ENCODE data around the gene HIVEP3. TPM values are rescaled to one million over a fixed set of nuclear protein-coding genes. Genes with fewer than 3 reads are reported as not detected.

HIVEP3 gene
- total RNA-seq, 1 donor from 2014 or later: 5.8 TPM

GRCh38 chr1:41715441-41716095 lies 203.2 kb downstream of the HIVEP3 start:
- no peaks in the 10 kb centered on the region for H3K36me3 ChIP-seq (ENCODE audit: control insufficient read depth, insufficient read depth, low read length)
- H3K4me3 ChIP-seq (ENCODE audit: low read depth, low read length): no peak overlapping the region
- TF ChIP-seq CTCF (IDR thresholded peaks at IDR 0.05; ENCODE audit: insufficient read depth, low read length, poor library complexity, severe bottlenecking): no peak
- no peaks in the 10 kb centered on the region for H3K27me3 ChIP-seq (ENCODE audit: control insufficient read depth, insufficient read depth, low read length)
- no peak for DNase-seq (ENCODE audit: low read depth)

- Histone ChIP-seq H3K27me3 (ENCODE audit: control insufficient read depth, insufficient read depth, low read length) (no peaks in the 10 kb centered on the region), H3K36me3 (ENCODE audit: control insufficient read depth, insufficient read depth, low read length) (no peaks in the 10 kb centered on the region), H3K4me3 (ENCODE audit: low read depth, low read length) (no peak overlapping the region)
- TF ChIP-seq CTCF (IDR thresholded peaks at IDR 0.05; ENCODE audit: insufficient read depth, low read length, poor library complexity, severe bottlenecking): no peak
- no peak for DNase-seq (ENCODE audit: low read depth)
Measured at GRCh38 chr1:41714638-41715389, 203.9 kb downstream of the HIVEP3 start.

GRCh38 chr1:41713557-41714327 lies 205.0 kb downstream of the HIVEP3 start:
- DNase-seq (ENCODE audit: low read depth): peak; percentile 63
- TF ChIP-seq CTCF (IDR thresholded peaks at IDR 0.05; ENCODE audit: insufficient read depth, low read length, poor library complexity, severe bottlenecking): no peak
- Histone ChIP-seq H3K4me3 (ENCODE audit: low read depth, low read length) (no peak overlapping the region), H3K27me3 (ENCODE audit: control insufficient read depth, insufficient read depth, low read length) (no peaks in the 10 kb centered on the region), H3K36me3 (ENCODE audit: control insufficient read depth, insufficient read depth, low read length) (no peaks in the 10 kb centered on the region)

GRCh38 chr1:41713141-41713540 lies 205.6 kb downstream of the HIVEP3 start:
- H3K36me3 ChIP-seq (ENCODE audit: control insufficient read depth, insufficient read depth, low read length): no peaks in the 10 kb centered on the region

GRCh38 chr1:41712695-41713094 lies 206.0 kb downstream of the HIVEP3 start:
- Histone ChIP-seq H3K27me3 (ENCODE audit: control insufficient read depth, insufficient read depth, low read length) (no peaks in the 10 kb centered on the region), H3K4me3 (ENCODE audit: low read depth, low read length) (no peak overlapping the region), H3K36me3 (ENCODE audit: control insufficient read depth, insufficient read depth, low read length) (no peaks in the 10 kb centered on the region)
- no peak for TF ChIP-seq CTCF (IDR thresholded peaks at IDR 0.05; ENCODE audit: insufficient read depth, low read length, poor library complexity, severe bottlenecking)
- DNase-seq (ENCODE audit: low read depth): no peak

More at GRCh38 chr1:41713141-41713540, 205.6 kb downstream of the HIVEP3 start:
- Histone ChIP-seq H3K27me3 (ENCODE audit: control insufficient read depth, insufficient read depth, low read length) (no peaks in the 10 kb centered on the region), H3K4me3 (ENCODE audit: low read depth, low read length) (no peak overlapping the region)
- TF ChIP-seq CTCF (IDR thresholded peaks at IDR 0.05; ENCODE audit: insufficient read depth, low read length, poor library complexity, severe bottlenecking): no peak
- DNase-seq (ENCODE audit: low read depth): no peak
